ENCODE measurements around the gene RCSD1. TPM values are rescaled to one million over a fixed set of nuclear protein-coding genes. Genes with fewer than 3 reads are reported as not detected.
A peak's percentile ranks its signal among the peaks of the same experiment; 100 is the strongest.

The RCSD1 gene
- total and polyA plus RNA-seq, 2 of the 13 experiments (the other 11 are each of a cell fraction or from before 2014, with no cell fraction given) = not detected

- peak overlapping the region; percentile 95 to 100 (median 96) for H3K4me3 ChIP-seq (replicated peaks in 1 of 3; ENCODE audit: insufficient read depth in 1 of 3, low read depth in 2 of 3, low read length in 3 of 3)
- no peaks in the 10 kb centered on the region for H4K20me1 ChIP-seq (ENCODE audit: insufficient read depth, low read length)
- intact Hi-C loops (cut with micrococcal nuclease; ENCODE audit: unreplicated experiment) = loop anchor here (1.0 kb wide), 1 partner anchor 89 kb away; no protein-coding TSS in a partner anchor
- FAIRE-seq = no peak
- no TSS peak for BruUV-seq (replicated peaks)
- peak; percentile 68 for DNase-seq (ENCODE audit: low spot score)
- H3K36me3 ChIP-seq (replicated peaks in 1 of 2; ENCODE audit: control insufficient read depth in 1 of 2, insufficient read depth in 2 of 2, low read length in 2 of 2) = no peaks in the 10 kb centered on the region
- peaks cover 0 to 6% of the 10 kb centered on the region in 2 experiments; a peak in 2 of 5 replicates for H3K27me3 ChIP-seq (ENCODE audit: control insufficient read depth in 1 of 2, insufficient read depth in 2 of 2, low read length in 2 of 2)
- H3K27ac ChIP-seq (ENCODE audit: extremely low read length, insufficient read depth, low read length) = peak overlapping the region; percentile 72
- peak overlapping the region; percentile 89 for H3K9ac ChIP-seq (ENCODE audit: insufficient read depth, low read depth, low read length)
- H3K79me2 ChIP-seq (ENCODE audit: insufficient read depth, low read length) = no peaks in the 10 kb centered on the region
- peak; percentile 67 for ATAC-seq
- peak overlapping the region; percentile 98 for H3K4me2 ChIP-seq (ENCODE audit: low read depth, low read length)
- POLR2A ChIA-PET = interaction anchor here (1.6 to 2.2 kb wide), 2 partner anchors 161 to 221 kb away, joined by 6 read pairs; partner anchors contain the start of genes CREG1 and DCAF6
- H3K9me3 ChIP-seq (ENCODE audit: low read length) = no peaks in the 10 kb centered on the region
- in situ Hi-C loops (cut with HindIII; ENCODE audit: extremely low pct_ligation_motif_present, low pct_unique_long_range_greater_than_20kb) = loop anchor here (10.0 kb wide), 1 partner anchor 220 kb away; the partner anchor contains the start of genes DCAF6 and MPC2
- CTCF ChIA-PET (ENCODE audit: low intra/inter-chr PET ratio, low total read pairs) = interaction anchor here (1.4 kb wide), 1 partner anchor 88 kb away, joined by 5 read pairs; no protein-coding TSS in a partner anchor
- peaks cover 49% of the 10 kb centered on the region for H3K4me1 ChIP-seq (ENCODE audit: insufficient read depth, low read length)
- peak overlapping the region; percentile 87 for H2AFZ ChIP-seq (ENCODE audit: low read length)
- WGBS (ENCODE audit: low lambda C conversion rate) = under 1% methylated on average over 21 of the region's 50 CpGs
- TF ChIP-seq PITX1 (CRISPR knock-in tag; IDR thresholded peaks at IDR 0.05) (peak; percentile 68), SP140L (CRISPR knock-in tag; IDR thresholded peaks at IDR 0.05; ENCODE audit: borderline replicate concordance) (no peak; the same call in 1 of the 2 replicates), ZNF737 (CRISPR knock-in tag; IDR thresholded peaks at IDR 0.05; ENCODE audit: borderline replicate concordance) (no peak), NCOR1 (IDR thresholded peaks at IDR 0.05; ENCODE audit: borderline replicate concordance, low read length) (peak; percentile 53; the same call in 1 of the 2 replicates), ZNF768 (CRISPR knock-in tag; IDR thresholded peaks at IDR 0.05) (peak; percentile 75), MXD1 (CRISPR knock-in tag; IDR thresholded peaks at IDR 0.05) (no peak), ZNF30 (CRISPR knock-in tag; IDR thresholded peaks at IDR 0.05) (no peak), CBX1 (IDR thresholded peaks at IDR 0.05; ENCODE audit: low read depth) (peak; percentile 25), RBFOX2 (IDR thresholded peaks at IDR 0.05; ENCODE audit: low read depth, low read length) (peak; percentile 79), PHB2 (IDR thresholded peaks at IDR 0.05; ENCODE audit: partially characterized antibody) (no peak), MYNN (CRISPR knock-in tag; IDR thresholded peaks at IDR 0.05; ENCODE audit: low read depth) (0 out of 2 replicates have a peak, but pooled peaks have one; percentile 47), CEBPB (IDR thresholded peaks at IDR 0.05; ENCODE audit: borderline replicate concordance, low read depth, low read length) (no peak), NFE2L1 (CRISPR knock-in tag; IDR thresholded peaks at IDR 0.05; ENCODE audit: borderline replicate concordance) (no peak), ATM (IDR thresholded peaks at IDR 0.05; ENCODE audit: borderline replicate concordance) (no peak), GRHL1 (CRISPR knock-in tag; conservative IDR thresholded peaks at IDR 0.05) (no peak), ZBTB33 (CRISPR knock-in tag; IDR thresholded peaks at IDR 0.05) (no peak; the same call in 1 of the 2 replicates)
- TF ChIP-seq, protein P1, sequence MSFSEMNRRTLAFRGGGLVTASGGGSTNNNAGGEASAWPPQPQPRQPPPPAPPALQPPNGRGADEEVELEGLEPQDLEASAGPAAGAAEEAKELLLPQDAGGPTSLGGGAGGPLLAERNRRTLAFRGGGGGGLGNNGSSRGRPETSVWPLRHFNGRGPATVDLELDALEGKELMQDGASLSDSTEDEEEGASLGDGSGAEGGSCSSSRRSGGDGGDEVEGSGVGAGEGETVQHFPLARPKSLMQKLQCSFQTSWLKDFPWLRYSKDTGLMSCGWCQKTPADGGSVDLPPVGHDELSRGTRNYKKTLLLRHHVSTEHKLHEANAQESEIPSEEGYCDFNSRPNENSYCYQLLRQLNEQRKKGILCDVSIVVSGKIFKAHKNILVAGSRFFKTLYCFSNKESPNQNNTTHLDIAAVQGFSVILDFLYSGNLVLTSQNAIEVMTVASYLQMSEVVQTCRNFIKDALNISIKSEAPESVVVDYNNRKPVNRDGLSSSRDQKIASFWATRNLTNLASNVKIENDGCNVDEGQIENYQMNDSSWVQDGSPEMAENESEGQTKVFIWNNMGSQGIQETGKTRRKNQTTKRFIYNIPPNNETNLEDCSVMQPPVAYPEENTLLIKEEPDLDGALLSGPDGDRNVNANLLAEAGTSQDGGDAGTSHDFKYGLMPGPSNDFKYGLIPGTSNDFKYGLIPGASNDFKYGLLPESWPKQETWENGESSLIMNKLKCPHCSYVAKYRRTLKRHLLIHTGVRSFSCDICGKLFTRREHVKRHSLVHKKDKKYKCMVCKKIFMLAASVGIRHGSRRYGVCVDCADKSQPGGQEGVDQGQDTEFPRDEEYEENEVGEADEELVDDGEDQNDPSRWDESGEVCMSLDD (CRISPR knock-in tag; IDR thresholded peaks at IDR 0.05; ENCODE audit: borderline replicate concordance) = no peak; the same call in none of the 2 replicates
These were observed 84.6 kb downstream of the RCSD1 start for GRCh38 chr1:167714439-167715156.
